PC-3 (cell line): ENCODE data around the gene ISOC1. TPM values are rescaled to one million over a fixed set of nuclear protein-coding genes. Genes with fewer than 3 reads are reported as not detected.

ENCODE experiments used
- ATAC-seq: fragments of 200-7000 bp; cut with Tn5 transposase; 2 replicates; pipeline ENCODE4 v1.9.1; 2020; ENCODE audit warnings: mild to moderate bottlenecking, moderate library complexity
- BruUV-seq: library from RNA; stranded (reverse); fragments of 400-500 nt; replicated peaks from 2 replicates; lab custom pipeline; 2021; lab: Mats Ljungman, UMichigan
- CTCF ChIA-PET: fragments of 300-600 bp; sonication (Branson Sonifier 250); formaldehyde crosslinking; loops from one replicate; lab custom pipeline; 2022; ENCODE audit warnings: antibody characterized with exemption; lab: Charles Lee
- POLR2A ChIA-PET: fragments of 300-600 bp; sonication (Branson Sonifier 250); formaldehyde crosslinking; loops from one replicate; lab custom pipeline; 2022; ENCODE audit warnings: antibody characterized with exemption; ENCODE audit not compliant: unreplicated experiment; lab: Charles Lee
- DNase-seq: peaks from one replicate; pipeline ENCODE4 v3.0.0-alpha.2; 2015
- H2AFZ ChIP-seq: fragments of 300-600 bp; sonication (generic); 2 replicates; pipeline ENCODE4 v1.6.0; 2016; ENCODE audit warnings: antibody characterized with exemption, low read length
- H3F3A ChIP-seq: fragments of 300-600 bp; sonication (generic); one replicate; pipeline ENCODE4 v1.6.0; 2017; ENCODE audit warnings: antibody characterized with exemption, low read length, control low read depth, mild to moderate bottlenecking; ENCODE audit not compliant: unreplicated experiment
- H3K27ac ChIP-seq: fragments of 300-600 bp; sonication (generic); 2 replicates; pipeline ENCODE4 v1.5.1; 2016; ENCODE audit warnings: mild to moderate bottlenecking, low read length
- H3K27me3 ChIP-seq: fragments of 300-600 bp; sonication (generic); 2 replicates; pipeline ENCODE4 v1.6.1; 2016; ENCODE audit warnings: low read length, mixed read lengths
- H3K36me3 ChIP-seq: fragments of 300-600 bp; sonication (generic); 2 replicates; pipeline ENCODE4 v1.6.1; 2016; ENCODE audit warnings: low read depth, mixed run types, low read length, mixed read lengths
- H3K4me1 ChIP-seq: fragments of 300-600 bp; sonication (generic); 2 replicates; pipeline ENCODE4 v1.5.1; 2016; ENCODE audit warnings: low read length; ENCODE audit not compliant: insufficient read depth
- H3K4me2 ChIP-seq: fragments of 300-600 bp; sonication (generic); 2 replicates; pipeline ENCODE4 v1.6.0; 2016; ENCODE audit warnings: low read length
- H3K4me3 ChIP-seq: fragments of 300-600 bp; sonication (generic); 2 replicates; pipeline ENCODE4 v1.5.1; 2016; ENCODE audit warnings: mild to moderate bottlenecking, low read length, mixed read lengths
- H3K79me2 ChIP-seq: fragments of 300-600 bp; sonication (generic); 2 replicates; pipeline ENCODE4 v1.6.1; 2017; ENCODE audit warnings: low read length, mixed read lengths
- H3K9ac ChIP-seq: fragments of 300-600 bp; sonication (generic); 2 replicates; pipeline ENCODE4 v1.6.0; 2016; ENCODE audit warnings: mild to moderate bottlenecking, low read length
- H3K9me2 ChIP-seq: fragments of 300-600 bp; sonication (generic); replicated peaks from 2 replicates; pipeline ENCODE4 v1.6.1; 2016; ENCODE audit warnings: mixed run types, low read length, mixed read lengths
- H3K9me3 ChIP-seq: fragments of 300-600 bp; sonication (generic); 2 replicates; pipeline ENCODE4 v1.6.1; 2016; ENCODE audit warnings: low read length, mixed read lengths
- H4K20me1 ChIP-seq: fragments of 300-600 bp; sonication (generic); 2 replicates; pipeline ENCODE4 v1.6.1; 2016; ENCODE audit warnings: low read length, mixed read lengths
- CTCF ChIP-seq: fragments of 300-600 bp; sonication (generic); conservative IDR thresholded peaks from 2 replicates; pipeline ENCODE4 v1.5.1; 2017; ENCODE audit warnings: antibody characterized with exemption, low read depth, mild to moderate bottlenecking, low read length
- EZH2 ChIP-seq: fragments of 300-600 bp; sonication (generic); IDR thresholded peaks from one replicate; pipeline ENCODE4 v1.6.1; 2017; ENCODE audit warnings: antibody characterized with exemption, mild to moderate bottlenecking, low read length; ENCODE audit not compliant: unreplicated experiment
- EZH2phosphoT487 ChIP-seq: fragments of 300-600 bp; sonication (generic); IDR thresholded peaks from 2 replicates; pipeline ENCODE4 v1.6.1; 2018; ENCODE audit warnings: mild to moderate bottlenecking, antibody characterized with exemption, low read length, borderline replicate concordance
- intact Hi-C: fragments of 100-400 bp; cut with micrococcal nuclease; formaldehyde crosslinking; loops from 2 replicates; pipeline ENCODE4 v1.9.0; 2023
- total RNA-seq: library from RNA; depleted of rRNA; stranded (reverse); fragments of >200 nt; gene quantifications from 2 replicates; pipeline ENCODE4 v1.2.3, GENCODE V29; 2014

The ISOC1 gene
- total RNA-seq, 1 experiment from 2014 or later, result 27.3 TPM

- DNase-seq (no peak), ATAC-seq (no peak)
- POLR2A ChIA-PET, result no interaction called here
- Histone ChIP-seq H4K20me1 (no peaks in the 10 kb centered on the region), H3K4me1 (no peaks in the 10 kb centered on the region), H3F3A (no peaks in the 10 kb centered on the region), H3K9ac (no peak overlapping the region), H3K27ac (no peak overlapping the region), H3K9me3 (no peaks in the 10 kb centered on the region), H3K27me3 (peaks cover 53% of the 10 kb centered on the region), H3K9me2 (no peaks in the 10 kb centered on the region), H3K4me3 (no peak overlapping the region), H3K36me3 (no peaks in the 10 kb centered on the region), H3K4me2 (no peak overlapping the region), H2AFZ (no peak overlapping the region), H3K79me2 (no peaks in the 10 kb centered on the region)
- CTCF ChIA-PET, result no interaction called here
- BruUV-seq, result no TSS peak
- intact Hi-C loops, result no loop called here
- TF ChIP-seq CTCF (no peak), EZH2phosphoT487 (no peak), EZH2 (no peak)
Observed at GRCh38 chr5:129069292-129069691, 25.3 kb upstream of the ISOC1 start.

- TF ChIP-seq EZH2phosphoT487 (no peak), CTCF (no peak), EZH2 (no peak)
- H3K36me3 ChIP-seq, result no peaks in the 10 kb centered on the region
- ATAC-seq, result no peak
- ChIA-PET CTCF (no interaction called here), POLR2A (no interaction called here)
- peaks cover 7% of the 10 kb centered on the region; the same call in 1 of the 2 replicates for H3K4me1 ChIP-seq
- intact Hi-C loops, result no loop called here
- no peaks in the 10 kb centered on the region for H3F3A ChIP-seq
- H3K4me2 ChIP-seq, result no peak overlapping the region
- no peaks in the 10 kb centered on the region; the same call in 1 of the 2 replicates for H3K9me2 ChIP-seq
- no peak for DNase-seq
- H3K79me2 ChIP-seq, result no peaks in the 10 kb centered on the region
- no peak overlapping the region for H3K4me3 ChIP-seq
- H3K27me3 ChIP-seq, result peaks cover 31% of the 10 kb centered on the region; the same call in 1 of the 2 replicates
- H3K9ac ChIP-seq, result no peak overlapping the region
- no peak overlapping the region for H3K27ac ChIP-seq
- H3K9me3 ChIP-seq, result no peaks in the 10 kb centered on the region
- no peaks in the 10 kb centered on the region for H4K20me1 ChIP-seq
- BruUV-seq, result no TSS peak
- no peak overlapping the region for H2AFZ ChIP-seq
Observed at GRCh38 chr5:129073111-129073510, 21.4 kb upstream of the ISOC1 start.

- no peaks in the 10 kb centered on the region for H3K9me3 ChIP-seq
- H3K4me3 ChIP-seq, result no peak overlapping the region
- ATAC-seq (peak; percentile 79), DNase-seq (peak; percentile 51)
- H3K36me3 ChIP-seq, result no peaks in the 10 kb centered on the region
- H3K9ac ChIP-seq, result no peak overlapping the region
- H3K4me1 ChIP-seq, result peaks cover 7% of the 10 kb centered on the region; the same call in 1 of the 2 replicates
- H3K27ac ChIP-seq, result no peak overlapping the region
- ChIA-PET POLR2A (no interaction called here), CTCF (no interaction called here)
- H3K79me2 ChIP-seq, result no peaks in the 10 kb centered on the region
- intact Hi-C loops, result no loop called here
- peaks cover 18% of the 10 kb centered on the region; the same call in 1 of the 2 replicates for H3K27me3 ChIP-seq
- H4K20me1 ChIP-seq, result no peaks in the 10 kb centered on the region
- no peak for TF ChIP-seq EZH2phosphoT487
- TF ChIP-seq EZH2, result no peak
- no peak for TF ChIP-seq CTCF
- no peak overlapping the region for H3K4me2 ChIP-seq
- no peaks in the 10 kb centered on the region for H3F3A ChIP-seq
- H3K9me2 ChIP-seq, result no peaks in the 10 kb centered on the region; the same call in 1 of the 2 replicates
- no TSS peak for BruUV-seq
- no peak overlapping the region for H2AFZ ChIP-seq
Observed at GRCh38 chr5:129074903-129075302, 19.6 kb upstream of the ISOC1 start.
